H1 (cell line): ENCODE measurements around the gene KRTAP2-3. TPM values are rescaled to one million over a fixed set of nuclear protein-coding genes. Genes with fewer than 3 reads are reported as not detected.

Experiments used
- CTCF ChIA-PET: fragments of 300-600 bp; sonication (Branson Sonifier 250); formaldehyde crosslinking; loops from one replicate; lab custom pipeline; 2021; ENCODE audit not compliant: partially characterized antibody; lab: Charles Lee
- POLR2A ChIA-PET: fragments of 300-600 bp; sonication (Branson Sonifier 250); formaldehyde crosslinking; loops from one replicate; lab custom pipeline; 2021; ENCODE audit warnings: inconsistent platforms; ENCODE audit not compliant: partially characterized antibody; lab: Charles Lee
- DNase-seq, 2 experiments: peaks; one replicate each; pipeline versions ENCODE4 v3.0.0 to v3.0.0-alpha.2; 2010 to 2022; ENCODE audit warnings: low spot score in 2 of 2, low read depth in 1 of 2, mixed read lengths in 1 of 2
- FAIRE-seq: peaks from 2 replicates; lab custom pipeline; 2011; peaks lifted over from hg19 to GRCh38; lab: Jason Lieb, UNC
- H2AFZ ChIP-seq: 2 replicates; pipeline ENCODE4 v1.8.1; 2012; ENCODE audit warnings: low read length, inconsistent platforms
- H2AK5ac ChIP-seq: 2 replicates; pipeline ENCODE4 v1.6.1; 2013; ENCODE audit warnings: low read depth, low read length
- H2BK120ac ChIP-seq: replicated peaks from 2 replicates; pipeline ENCODE3; 2013; ENCODE audit warnings: low read depth, low read length, inconsistent platforms
- H2BK12ac ChIP-seq: 2 replicates; pipeline ENCODE4 v1.6.1; 2013; ENCODE audit warnings: low read depth, low read length
- H2BK15ac ChIP-seq: 2 replicates; pipeline ENCODE4 v1.6.1; 2013; ENCODE audit warnings: low read length
- H2BK20ac ChIP-seq: 2 replicates; pipeline ENCODE4 v1.6.1; 2013; ENCODE audit warnings: low read length
- H2BK5ac ChIP-seq: 2 replicates; pipeline ENCODE4 v1.6.1; 2013; ENCODE audit warnings: low read depth, low read length
- H3K14ac ChIP-seq: 2 replicates; pipeline ENCODE4 v1.6.1; 2013; ENCODE audit warnings: inconsistent platforms; ENCODE audit not compliant: insufficient read length
- H3K18ac ChIP-seq: 2 replicates; pipeline ENCODE4 v1.6.1; 2013; ENCODE audit warnings: low read length; ENCODE audit errors: extremely low read depth
- H3K23ac ChIP-seq: 2 replicates; pipeline ENCODE4 v1.6.1; 2013; ENCODE audit warnings: inconsistent platforms; ENCODE audit not compliant: insufficient read length
- H3K23me2 ChIP-seq: 2 replicates; pipeline ENCODE4 v1.6.1; 2013; ENCODE audit warnings: low read depth, low read length
- H3K27ac ChIP-seq: 2 replicates; pipeline ENCODE4 v1.6.1; 2011; ENCODE audit warnings: low read depth, low read length, inconsistent platforms
- H3K27me3 ChIP-seq, 4 experiments: replicated peaks in 1 of 4; 1 replicate in 1 of 4; 2 replicates in 3 of 4; pipeline versions ENCODE4 v1.6.1 to v1.8.1; 2011 to 2013; ENCODE audit warnings: low read length in 3 of 4, mild to moderate bottlenecking in 3 of 4, inconsistent platforms in 2 of 4, mixed read lengths in 2 of 4, moderate library complexity in 1 of 4; ENCODE audit not compliant: control insufficient read depth in 3 of 4, insufficient read depth in 3 of 4; ENCODE audit errors: extremely low read depth in 1 of 4
- H3K36me3 ChIP-seq, 4 experiments: 2 replicates each; pipeline versions ENCODE4 v1.6.1 to v1.8.1; 2011 to 2013; ENCODE audit warnings: mild to moderate bottlenecking in 4 of 4, low read length in 3 of 4, moderate library complexity in 2 of 4, control low read depth in 1 of 4, inconsistent platforms in 1 of 4; ENCODE audit not compliant: insufficient read depth in 4 of 4, control insufficient read depth in 2 of 4
- H3K4ac ChIP-seq: replicated peaks from 2 replicates; pipeline ENCODE3; 2013; ENCODE audit warnings: low read length, low read depth, mixed read lengths, inconsistent platforms; ENCODE audit not compliant: insufficient read length
- H3K4me1 ChIP-seq, 4 experiments: replicated peaks in 1 of 4; 1 replicate in 1 of 4; 2 replicates in 3 of 4; pipeline versions ENCODE4 v1.6.1 to v1.8.1; 2011 to 2013; ENCODE audit warnings: low read length in 3 of 4, inconsistent platforms in 2 of 4, mixed read lengths in 1 of 4; ENCODE audit not compliant: insufficient read depth in 4 of 4, control insufficient read depth in 3 of 4
- H3K4me2 ChIP-seq, 2 experiments: 2 replicates each; pipeline versions ENCODE4 v1.6.1 to v1.8.1; 2011 to 2013; ENCODE audit warnings: low read depth in 2 of 2, low read length in 2 of 2, control low read depth in 1 of 2, inconsistent platforms in 1 of 2, mild to moderate bottlenecking in 1 of 2; ENCODE audit not compliant: insufficient read depth in 1 of 2
- H3K4me3 ChIP-seq, 4 experiments: fragments of 200-600, 300-600 bp in 1 of 4; sonication (generic), shearing (Covaris generic), sonication (Bioruptor Twin) in 1 of 4; 2 replicates each; pipeline versions ENCODE4 v1.5.1 to v1.8.1; 2011 to 2016; ENCODE audit warnings: low read length in 4 of 4, low read depth in 3 of 4, control low read depth in 2 of 4, inconsistent platforms in 2 of 4, mild to moderate bottlenecking in 2 of 4, mixed read lengths in 1 of 4, moderate library complexity in 1 of 4; ENCODE audit not compliant: insufficient read depth in 2 of 4; ENCODE audit errors: extremely low read depth in 1 of 4
- H3K56ac ChIP-seq: replicated peaks from 2 replicates; pipeline ENCODE3; 2013; ENCODE audit warnings: low read depth, mild to moderate bottlenecking, mixed read lengths, low read length, inconsistent platforms; ENCODE audit not compliant: insufficient read length
- H3K79me1 ChIP-seq: 2 replicates; pipeline ENCODE4 v1.6.1; 2013; ENCODE audit warnings: low read depth, low read length, control low read depth
- H3K79me2 ChIP-seq, 2 experiments: 2 replicates each; pipeline versions ENCODE4 v1.6.1 to v1.8.1; 2012 to 2013; ENCODE audit warnings: low read length in 2 of 2, mild to moderate bottlenecking in 2 of 2, inconsistent platforms in 1 of 2; ENCODE audit not compliant: insufficient read depth in 2 of 2, control insufficient read depth in 1 of 2
- H3K9ac ChIP-seq, 4 experiments: replicated peaks in 1 of 4; 1 replicate in 1 of 4; 2 replicates in 3 of 4; pipeline versions ENCODE4 v1.6.1 to v1.8.1; 2011 to 2013; ENCODE audit warnings: low read depth in 3 of 4, low read length in 3 of 4, control low read depth in 2 of 4, mild to moderate bottlenecking in 2 of 4, moderate library complexity in 2 of 4, inconsistent platforms in 1 of 4; ENCODE audit errors: extremely low read depth in 1 of 4
- H3K9me3 ChIP-seq, 2 experiments: 2 replicates each; pipeline versions ENCODE4 v1.6.1 to v1.8.1; 2012 to 2013; ENCODE audit warnings: mild to moderate bottlenecking in 2 of 2, moderate library complexity in 2 of 2, control low read depth in 1 of 2, inconsistent platforms in 1 of 2, low read depth in 1 of 2, low read length in 1 of 2, mixed read lengths in 1 of 2; ENCODE audit not compliant: insufficient read depth in 2 of 2
- H4K20me1 ChIP-seq, 2 experiments: replicated peaks in 1 of 2; 2 replicates each; pipeline versions ENCODE3 to v1.8.1; 2011 to 2013; ENCODE audit warnings: inconsistent platforms in 2 of 2, low read length in 2 of 2, mild to moderate bottlenecking in 1 of 2; ENCODE audit not compliant: insufficient read depth in 2 of 2, control insufficient read depth in 1 of 2
- H4K5ac ChIP-seq: 2 replicates; pipeline ENCODE4 v1.6.1; 2013; ENCODE audit warnings: low read length, low read depth, mixed read lengths, inconsistent platforms; ENCODE audit not compliant: insufficient read length
- H4K8ac ChIP-seq: 2 replicates; pipeline ENCODE4 v1.8.0; 2013; ENCODE audit warnings: mild to moderate bottlenecking, moderate library complexity, low read length, inconsistent platforms; ENCODE audit not compliant: insufficient read depth; ENCODE audit errors: extremely low read depth
- H4K91ac ChIP-seq: replicated peaks from 2 replicates; pipeline ENCODE3; 2013; ENCODE audit warnings: low read length, mixed read lengths, inconsistent platforms; ENCODE audit not compliant: insufficient read length
- ATF2 ChIP-seq: IDR thresholded peaks from 2 replicates; pipeline ENCODE4 v1.6.1; 2012; ENCODE audit warnings: low read length, inconsistent platforms
- BCL11A ChIP-seq, 2 experiments: IDR thresholded peaks; one replicate each; pipeline ENCODE4 v1.6.1; 2011; ENCODE audit warnings: low read depth in 2 of 2, low read length in 2 of 2, mild to moderate bottlenecking in 2 of 2
- CREB1 ChIP-seq: IDR thresholded peaks from 2 replicates; pipeline ENCODE4 v1.6.1; 2012; ENCODE audit warnings: inconsistent platforms
- EGR1 ChIP-seq: IDR thresholded peaks from 2 replicates; pipeline ENCODE4 v1.6.1; 2011; ENCODE audit warnings: low read depth, low read length, borderline replicate concordance
- FOSL1 ChIP-seq: IDR thresholded peaks from 2 replicates; pipeline ENCODE4 v1.6.1; 2011; ENCODE audit warnings: mild to moderate bottlenecking, low read depth, low read length, moderate library complexity; ENCODE audit not compliant: insufficient read depth
- GTF2F1 ChIP-seq: IDR thresholded peaks from 2 replicates; pipeline ENCODE4 v1.6.1; 2012; ENCODE audit warnings: low read depth, low read length, improper control_type of control experiment, borderline replicate concordance
- POLR2AphosphoS5 ChIP-seq: IDR thresholded peaks from 2 replicates; pipeline ENCODE4 v1.6.1; 2011; ENCODE audit warnings: low read depth, low read length
- SP4 ChIP-seq: IDR thresholded peaks from 2 replicates; pipeline ENCODE4 v1.6.1; 2012; ENCODE audit warnings: low read length, inconsistent platforms
- TAF1 ChIP-seq: IDR thresholded peaks from 2 replicates; pipeline ENCODE4 v1.6.1; 2011; ENCODE audit warnings: mild to moderate bottlenecking, low read depth, low read length
- USF2 ChIP-seq: IDR thresholded peaks from 2 replicates; pipeline ENCODE4 v1.6.1; 2011; ENCODE audit warnings: low read length, improper control_type of control experiment
- WGBS, 2 experiments: shearing (Covaris generic) in 1 of 2; methylation state at CpG; one replicate each; pipeline versions ENCODE4 v1.1.6 to v1.1.7; 2013 to 2015; ENCODE audit warnings: low lambda C conversion rate in 2 of 2, mixed read lengths in 2 of 2, inconsistent platforms in 1 of 2, low coverage in 1 of 2, missing lambda C conversion rate in 1 of 2; ENCODE audit not compliant: insufficient replicate concordance in 2 of 2, insufficient coverage in 1 of 2, insufficient read length in 1 of 2; ENCODE audit errors: extremely low coverage in 1 of 2, missing lambda C conversion rate in 1 of 2; 5-methylcytosine and 5-hydroxymethylcytosine counted together
- polyA plus RNA-seq, 7 experiments: library from polyadenylated mRNA; depleted of rRNA in 3 of 7; stranded (reverse) in 5 of 7; unstranded in 2 of 7; fragments of >200 nt in 5 of 7; fragments of 200-250 nt in 2 of 7; gene quantifications; 1 replicate in 5 of 7; 2 replicates in 1 of 7; 4 replicates in 1 of 7; pipeline versions ENCODE4 v1.2.1 to v1.2.3, GENCODE V29; 2011 to 2013; ENCODE audit warnings: missing spikeins in 2 of 7, mixed read lengths in 2 of 7
- total RNA-seq: library from RNA; stranded (reverse); fragmentation: NEBNext Ultra II Directional; extraction: Animal tissue kit (Norgen Biotek cat#: 25700); gene quantifications from 2 replicates; pipeline ENCODE4 v1.2.1, GENCODE V29; 2021

The KRTAP2-3 gene
- total and polyA plus RNA-seq, 2 of the 8 experiments (the other 6 are each of a cell fraction or from before 2014, with no cell fraction given): not detected

- H3K18ac ChIP-seq: no peak overlapping the region
- H4K8ac ChIP-seq: no peak overlapping the region
- FAIRE-seq: no peak
- H4K20me1 ChIP-seq: no peaks in the 10 kb centered on the region
- no peak overlapping the region for H3K9ac ChIP-seq
- H2AFZ ChIP-seq: 0 out of 2 replicates have a peak overlapping the region, but pooled peaks have one; percentile 20
- CTCF ChIA-PET: interaction anchor here (0.5 to 1.0 kb wide), 2 partner anchors 8 to 659 kb away, joined by 3 read pairs; no protein-coding TSS in a partner anchor
- TF ChIP-seq TAF1 (no peak), CREB1 (no peak), FOSL1 (no peak), BCL11A (IDR thresholded peaks at IDR 0.05; ENCODE audit: low read depth in 2 of 2, low read length in 2 of 2) (no peak), GTF2F1 (no peak), USF2 (no peak), POLR2AphosphoS5 (no peak), SP4 (no peak), ATF2 (no peak), EGR1 (no peak)
- TF ChIP-seq, all 59 proteins: peak for 0
- no peaks in the 10 kb centered on the region for H3K36me3 ChIP-seq
- DNase-seq: no peak
- H3K79me2 ChIP-seq: no peaks in the 10 kb centered on the region
- H3K27ac ChIP-seq: no peak overlapping the region
- H3K23me2 ChIP-seq: no peaks in the 10 kb centered on the region
- no peak overlapping the region for H4K91ac ChIP-seq
- no peak overlapping the region for H3K14ac ChIP-seq
- H3K4ac ChIP-seq: no peak overlapping the region
- 92% methylated on average over 13 of the region's 13 CpGs; no CpG with 5 or more reads in 1 of the 2 experiments for WGBS, 2 experiments
- H2BK12ac ChIP-seq: no peak overlapping the region
- no peaks in the 10 kb centered on the region for H3K79me1 ChIP-seq
- H3K4me3 ChIP-seq: no peak overlapping the region
- H3K4me1 ChIP-seq: no peaks in the 10 kb centered on the region
- no peak overlapping the region for H3K4me2 ChIP-seq
- H3K27me3 ChIP-seq: no peaks in the 10 kb centered on the region; a peak in 1 of 7 replicates
- H2BK20ac ChIP-seq: no peak overlapping the region
- no peaks in the 10 kb centered on the region for H3K9me3 ChIP-seq
- H2AK5ac ChIP-seq: no peak overlapping the region
- POLR2A ChIA-PET: no interaction called here
- H3K23ac ChIP-seq: no peak overlapping the region
- no peak overlapping the region for H2BK5ac ChIP-seq
- no peak overlapping the region for H3K56ac ChIP-seq
- no peak overlapping the region for H2BK15ac ChIP-seq
- no peak overlapping the region for H4K5ac ChIP-seq
- no peak overlapping the region for H2BK120ac ChIP-seq
Measured at GRCh38 chr17:41016578-41017215, 43.2 kb downstream of the KRTAP2-3 start.
